GM23338 (cell line): ENCODE data around the gene MAN1B1. TPM values are rescaled to one million over a fixed set of nuclear protein-coding genes. Genes with fewer than 3 reads are reported as not detected.

Experiments
- ATAC-seq: fragments of 200-7000 bp; cut with Tn5 transposase; 3 replicates; pipeline ENCODE4 v1.9.1; 2020
- DNase-seq: peaks from one replicate; pipeline ENCODE4 v3.0.0-alpha.2; 2015; ENCODE audit warnings: low spot score
- H2AFZ ChIP-seq: fragments of 200-600 bp; sonication (generic); 2 replicates; pipeline ENCODE4 v1.8.0; 2016; ENCODE audit warnings: antibody characterized with exemption, mild to moderate bottlenecking, moderate library complexity
- H3F3A ChIP-seq: fragments of 200-600 bp; sonication (generic); replicated peaks from 2 replicates; pipeline ENCODE4 v1.8.0; 2017; ENCODE audit warnings: antibody characterized with exemption, mixed run types, low read depth
- H3K27ac ChIP-seq: fragments of 200-600 bp; sonication (generic); 2 replicates; pipeline ENCODE4 v1.6.1; 2016; ENCODE audit warnings: low read depth
- H3K27me3 ChIP-seq: fragments of 200-600 bp; sonication (generic); 2 replicates; pipeline ENCODE4 v1.8.0; 2016; ENCODE audit warnings: mild to moderate bottlenecking, mixed run types, moderate library complexity; ENCODE audit not compliant: insufficient read depth
- H3K36me3 ChIP-seq: fragments of 200-600 bp; sonication (generic); 2 replicates; pipeline ENCODE4 v1.8.0; 2016; ENCODE audit warnings: mild to moderate bottlenecking; ENCODE audit not compliant: insufficient read depth
- H3K4me1 ChIP-seq: fragments of 200-600 bp; sonication (generic); 2 replicates; pipeline ENCODE4 v1.8.0; 2016; ENCODE audit warnings: mild to moderate bottlenecking, moderate library complexity; ENCODE audit not compliant: insufficient read depth
- H3K4me2 ChIP-seq: fragments of 200-600 bp; sonication (generic); 2 replicates; pipeline ENCODE4 v1.7.1; 2017; ENCODE audit warnings: mixed run types
- H3K4me3 ChIP-seq: fragments of 200-600 bp; sonication (generic); 2 replicates; pipeline ENCODE4 v1.6.1; 2016; ENCODE audit warnings: mixed run types
- H3K79me2 ChIP-seq: fragments of 200-600 bp; sonication (generic); replicated peaks from 2 replicates; pipeline ENCODE4 v1.8.0; 2017; ENCODE audit warnings: mild to moderate bottlenecking; ENCODE audit not compliant: insufficient read depth
- H3K9me2 ChIP-seq: fragments of 200-600 bp; sonication (generic); 2 replicates; pipeline ENCODE4 v1.8.0; 2017; ENCODE audit not compliant: insufficient read depth
- H4K20me1 ChIP-seq: fragments of 200-600 bp; sonication (generic); replicated peaks from 2 replicates; pipeline ENCODE4 v1.8.0; 2017; ENCODE audit warnings: mild to moderate bottlenecking; ENCODE audit not compliant: insufficient read depth
- H3K27ac Mint-ChIP-seq: 2 replicates; pipeline ENCODE4 v1.8.0; 2020; ENCODE audit warnings: inconsistent platforms, mild to moderate bottlenecking, moderate library complexity, mixed read lengths
- H3K27me3 Mint-ChIP-seq: 3 replicates; pipeline ENCODE4 v1.8.0; 2022; ENCODE audit warnings: low read depth, mild to moderate bottlenecking, moderate library complexity, mixed read lengths, inconsistent platforms; ENCODE audit not compliant: insufficient read depth, poor library complexity
- H3K36me3 Mint-ChIP-seq: 3 replicates; pipeline ENCODE4 v1.8.0; 2021; ENCODE audit warnings: low read depth, mild to moderate bottlenecking, inconsistent platforms, moderate library complexity, mixed read lengths
- H3K4me1 Mint-ChIP-seq: 3 replicates; pipeline ENCODE4 v1.8.0; 2020; ENCODE audit warnings: mild to moderate bottlenecking, inconsistent platforms, mixed read lengths
- H3K4me3 Mint-ChIP-seq: 3 replicates; pipeline ENCODE4 v1.8.0; 2021; ENCODE audit warnings: moderate library complexity, mild to moderate bottlenecking, inconsistent platforms, mixed read lengths
- H3K9me3 Mint-ChIP-seq: 3 replicates; pipeline ENCODE4 v1.8.0; 2020; ENCODE audit warnings: moderate library complexity, mild to moderate bottlenecking, inconsistent platforms, mixed read lengths
- CREB1 ChIP-seq: fragments of 250-450 bp; sonication (Bioruptor Pico); IDR thresholded peaks from 2 replicates; pipeline ENCODE4 v1.5.0; 2020; ENCODE audit warnings: low read depth, mild to moderate bottlenecking, moderate library complexity
- CTCF ChIP-seq, 2 experiments: fragments of 200-600 bp in 1 of 2; sonication (generic) in 1 of 2; conservative IDR thresholded peaks; 2 replicates each; pipeline versions ENCODE4 v1.5.1 to v1.6.1; 2016 to 2017; ENCODE audit warnings: antibody characterized with exemption in 2 of 2, low read depth in 2 of 2, mild to moderate bottlenecking in 2 of 2, moderate library complexity in 1 of 2
- ETS1 ChIP-seq: IDR thresholded peaks from 2 replicates; pipeline ENCODE4 v1.6.1; 2016; ENCODE audit warnings: antibody characterized with exemption
- EZH2 ChIP-seq: fragments of 200-600 bp; sonication (generic); IDR thresholded peaks from one replicate; pipeline ENCODE4 v1.8.0; 2017; ENCODE audit warnings: antibody characterized with exemption, mild to moderate bottlenecking, low read depth; ENCODE audit not compliant: unreplicated experiment
- EZH2phosphoT487 ChIP-seq: fragments of 200-600 bp; sonication (generic); IDR thresholded peaks from one replicate; pipeline ENCODE4 v1.8.1; 2018; ENCODE audit warnings: antibody characterized with exemption; ENCODE audit not compliant: unreplicated experiment
- NANOG ChIP-seq: IDR thresholded peaks from 2 replicates; pipeline ENCODE4 v1.6.1; 2016; ENCODE audit warnings: antibody characterized with exemption, borderline replicate concordance
- POLR2AphosphoS5 ChIP-seq: IDR thresholded peaks from 2 replicates; pipeline ENCODE4 v1.6.1; 2016; ENCODE audit warnings: antibody characterized with exemption, low read depth
- REST ChIP-seq: IDR thresholded peaks from one replicate; pipeline ENCODE4 v1.6.1; 2018; ENCODE audit warnings: antibody characterized with exemption; ENCODE audit not compliant: unreplicated experiment
- STAT1 ChIP-seq: IDR thresholded peaks from one replicate; pipeline ENCODE4 v1.6.1; 2016; ENCODE audit warnings: antibody characterized with exemption; ENCODE audit not compliant: unreplicated experiment
- ZNF114 ChIP-seq: fragments of 250-450 bp; sonication (Bioruptor Pico); IDR thresholded peaks from 2 replicates; pipeline ENCODE4 v1.5.0; 2020; ENCODE audit warnings: mild to moderate bottlenecking, moderate library complexity
- ZNF331 ChIP-seq: fragments of 250-450 bp; sonication (Bioruptor Pico); IDR thresholded peaks from 2 replicates; pipeline ENCODE4 v1.5.0; 2020; ENCODE audit warnings: low read depth, mild to moderate bottlenecking, moderate library complexity
- polyA plus RNA-seq: library from polyadenylated mRNA; unstranded; fragments of >200 nt; fragmentation: Nextera tagmentation; extraction: Ambion mirVana; gene quantifications from 2 replicates; pipeline ENCODE4 v1.2.1, GENCODE V29; 2016
- total RNA-seq: library from RNA; depleted of rRNA; stranded (reverse); fragments of >200 nt; shearing (Covaris generic); gene quantifications from 2 replicates; pipeline ENCODE4 v1.2.3, GENCODE V29; 2014

Gene MAN1B1
- total and polyA plus RNA-seq, 2 experiments from 2014 or later, result 15.7 to 39.9 TPM

- ATAC-seq, result no peak
- peaks cover 2% of the 10 kb centered on the region for H3K27me3 Mint-ChIP-seq
- no peak overlapping the region for H3K4me3 Mint-ChIP-seq
Measured at GRCh38 chr9:137105814-137106661, 19.3 kb downstream of the MAN1B1 start.

More at GRCh38 chr9:137105814-137106661, 19.3 kb downstream of the MAN1B1 start:
- H2AFZ ChIP-seq, result no peak overlapping the region
- no peaks in the 10 kb centered on the region for H3K79me2 ChIP-seq
- H3K27me3 ChIP-seq, result no peaks in the 10 kb centered on the region
- TF ChIP-seq REST, result no peak
- no peak for TF ChIP-seq ZNF114
- no peak for TF ChIP-seq POLR2AphosphoS5
- TF ChIP-seq NANOG, result no peak
- no peak for TF ChIP-seq CTCF (conservative IDR thresholded peaks at IDR 0.05; ENCODE audit: low read depth in 2 of 2)
- no peak for TF ChIP-seq STAT1
- no peak for TF ChIP-seq ZNF331 (CRISPR knock-in tag)
- TF ChIP-seq EZH2, result no peak
- no peak for TF ChIP-seq ETS1
- TF ChIP-seq CREB1 (CRISPR knock-in tag), result no peak
- TF ChIP-seq EZH2phosphoT487, result no peak
- H3K4me3 ChIP-seq, result no peak overlapping the region
- DNase-seq, result no peak
- H3K9me2 ChIP-seq, result no peaks in the 10 kb centered on the region
- Mint-ChIP-seq H3K36me3 (peaks cover 10% of the 10 kb centered on the region; the same call in 2 of the 3 replicates), H3K4me1 (no peaks in the 10 kb centered on the region; the same call in 2 of the 3 replicates), H3K27ac (no peak overlapping the region), H3K9me3 (no peaks in the 10 kb centered on the region; the same call in 2 of the 3 replicates)
- no peaks in the 10 kb centered on the region; the same call in 1 of the 2 replicates for H4K20me1 ChIP-seq
- no peak overlapping the region for H3K4me2 ChIP-seq
- no peaks in the 10 kb centered on the region for H3K4me1 ChIP-seq
- H3K27ac ChIP-seq, result no peak overlapping the region
- peaks cover 11% of the 10 kb centered on the region; the same call in 1 of the 2 replicates for H3F3A ChIP-seq
- H3K36me3 ChIP-seq, result peaks cover 4% of the 10 kb centered on the region
